ENCODE results near the gene AMBP. TPM values are rescaled to one million over a fixed set of nuclear protein-coding genes. Genes with fewer than 3 reads are reported as not detected.

AMBP gene
- polyA plus RNA-seq, 3 donors, result 1.4 to 2.4 (median 1.7) TPM

DNA sequence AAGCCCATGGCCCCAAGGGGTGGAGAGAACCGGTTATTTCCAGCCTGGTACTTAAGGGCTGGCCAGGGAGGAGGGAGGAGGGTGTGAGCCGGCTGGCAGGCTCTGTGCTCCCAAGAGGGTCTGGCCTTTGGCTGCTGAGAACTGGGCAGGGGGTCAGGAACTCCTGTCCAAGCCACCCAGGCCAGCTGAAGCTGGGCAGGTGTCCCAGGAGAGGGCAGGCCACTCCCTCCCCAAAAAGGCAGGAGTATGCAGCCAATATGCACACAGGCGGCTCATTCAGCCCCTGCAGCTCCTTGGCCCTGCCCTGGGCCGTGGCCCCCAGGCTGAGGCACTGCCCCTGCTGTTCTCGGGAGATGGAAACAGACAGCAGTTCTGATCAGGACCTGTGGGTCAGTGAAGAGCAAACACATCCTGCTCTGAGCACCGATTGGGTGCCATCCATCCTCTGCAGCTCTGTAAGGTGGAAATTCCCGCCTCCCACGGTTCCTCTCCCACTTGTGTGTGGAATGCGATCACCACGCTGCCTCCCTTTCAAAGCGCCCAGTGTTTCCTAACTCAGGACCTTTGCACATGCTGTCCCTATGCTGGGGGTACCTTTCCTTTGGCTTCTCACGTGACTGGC is 38.1 kb upstream of the AMBP start:
- no peak for DNase-seq (ENCODE audit: extremely low read depth in 1 of 11, low read depth in 9 of 11, low spot score in 4 of 11)

DNA sequence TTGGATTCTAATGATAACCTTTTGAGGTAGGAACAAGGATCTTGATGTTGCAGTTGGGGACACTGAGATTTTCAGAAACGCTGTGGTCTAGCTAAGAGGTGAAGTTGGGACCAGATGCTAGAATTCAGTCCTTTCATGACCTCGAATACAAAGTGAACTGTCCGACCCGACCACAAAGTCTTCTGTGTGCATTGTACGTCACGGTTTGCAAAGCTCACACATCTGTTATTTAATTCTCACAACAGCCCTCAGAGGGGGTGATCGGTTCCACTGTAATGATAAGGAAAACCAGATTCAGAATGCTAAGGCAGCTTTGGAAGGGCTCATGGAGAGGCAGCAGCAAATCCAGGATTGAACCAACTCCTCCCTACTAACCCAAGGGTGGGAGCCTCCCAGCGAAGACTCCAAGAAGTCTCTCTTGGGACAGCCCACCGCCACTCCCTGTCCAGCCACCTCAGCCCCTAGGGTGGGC is 37.6 kb upstream of the AMBP start:
- no peak for DNase-seq (ENCODE audit: extremely low read depth in 1 of 11, low read depth in 9 of 11, low spot score in 4 of 11)

DNA sequence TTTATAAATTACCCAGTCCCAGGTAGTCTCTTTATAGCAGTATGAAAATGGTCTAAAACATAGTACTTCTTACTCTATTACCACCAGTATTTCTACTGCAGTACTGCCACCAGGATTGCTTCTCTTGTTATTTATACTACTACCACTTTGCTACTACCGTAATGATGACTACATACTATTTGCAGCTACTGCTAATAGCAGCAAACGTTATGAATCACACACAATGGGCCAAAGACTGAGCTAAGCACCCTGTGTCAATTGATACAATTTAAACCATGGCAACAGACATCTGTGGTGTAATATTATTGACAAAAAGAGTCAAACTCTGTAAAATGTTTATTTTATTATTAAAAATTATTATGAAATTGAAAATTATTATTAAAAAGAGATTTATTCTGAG is 36.3 kb upstream of the AMBP start:
- no peak for DNase-seq (ENCODE audit: extremely low read depth in 1 of 11, low read depth in 9 of 11, low spot score in 4 of 11)

- DNase-seq (ENCODE audit: extremely low read depth in 1 of 11, low read depth in 9 of 11, low spot score in 4 of 11), result no peak
These were observed 34.9 kb upstream of the AMBP start for GRCh38 chr9:114112778-114113584.

- no peak for DNase-seq (ENCODE audit: extremely low read depth in 1 of 11, low read depth in 9 of 11, low spot score in 4 of 11)
These were observed 34.2 kb upstream of the AMBP start for GRCh38 chr9:114112325-114112724.

GRCh38 chr9:114110180-114110579 is 32.1 kb upstream of the AMBP start:
- no peak for DNase-seq (ENCODE audit: extremely low read depth in 1 of 11, low read depth in 9 of 11, low spot score in 4 of 11)

- no peak for DNase-seq (ENCODE audit: extremely low read depth in 1 of 11, low read depth in 9 of 11, low spot score in 4 of 11)
These were observed 31.0 kb upstream of the AMBP start for GRCh38 chr9:114109124-114109523.

GRCh38 chr9:114108016-114108833 is 30.1 kb upstream of the AMBP start:
- DNase-seq (ENCODE audit: extremely low read depth in 1 of 11, low read depth in 9 of 11, low spot score in 4 of 11), result peak in 9 of 11 donors; percentile 51 to 77 (median 70)

GRCh38 chr9:114107286-114108001 is 29.3 kb upstream of the AMBP start:
- no peak for DNase-seq (ENCODE audit: extremely low read depth in 1 of 11, low read depth in 9 of 11, low spot score in 4 of 11)

DNA sequence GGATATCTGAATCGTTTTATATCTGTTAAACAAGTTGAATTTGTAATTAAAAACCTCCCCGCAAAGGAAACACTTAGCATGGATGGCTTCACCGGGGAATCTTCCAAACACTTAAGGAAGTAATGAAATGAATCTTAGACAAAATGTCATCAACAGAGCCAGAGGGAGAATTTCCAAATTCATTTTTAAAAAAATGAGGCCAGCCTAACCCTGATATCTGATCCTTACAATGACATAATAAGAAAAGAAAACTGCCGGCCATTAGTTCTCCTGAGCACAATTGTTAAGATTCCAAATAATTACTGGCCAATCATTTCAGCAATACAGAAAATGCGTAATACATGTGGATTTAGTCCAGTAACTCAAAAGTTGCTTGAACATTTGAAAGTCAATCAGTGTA is 27.1 kb upstream of the AMBP start:
- DNase-seq (ENCODE audit: extremely low read depth in 1 of 11, low read depth in 9 of 11, low spot score in 4 of 11), result no peak

GRCh38 chr9:114102484-114102883 is 24.4 kb upstream of the AMBP start:
- no peak for DNase-seq (ENCODE audit: extremely low read depth in 1 of 11, low read depth in 9 of 11, low spot score in 4 of 11)

DNA sequence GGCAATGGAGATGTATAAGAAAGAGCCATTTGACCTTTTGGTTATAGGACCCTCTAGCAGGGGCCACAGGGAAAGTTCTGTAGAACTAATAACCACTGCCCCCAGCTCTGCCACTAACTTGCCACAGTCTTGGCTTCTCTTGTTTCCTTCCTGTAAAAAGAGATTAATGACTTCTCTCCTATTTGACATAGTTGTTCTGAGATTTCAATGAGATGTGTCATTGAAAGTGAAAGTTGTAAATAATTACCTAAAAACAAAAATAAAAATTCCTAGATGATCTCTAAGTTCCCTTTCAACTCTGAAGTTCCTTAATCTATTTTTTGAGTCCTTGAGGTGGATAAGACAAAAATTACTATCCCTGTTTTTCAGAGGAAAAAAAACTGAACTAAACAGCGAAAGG is 22.4 kb upstream of the AMBP start:
- DNase-seq (ENCODE audit: extremely low read depth in 1 of 11, low read depth in 9 of 11, low spot score in 4 of 11), result no peak

- no peak for DNase-seq (ENCODE audit: extremely low read depth in 1 of 11, low read depth in 9 of 11, low spot score in 4 of 11)
These were observed 21.7 kb upstream of the AMBP start for GRCh38 chr9:114099669-114100270.

- DNase-seq (ENCODE audit: extremely low read depth in 1 of 11, low read depth in 9 of 11, low spot score in 4 of 11), result peak in 10 of 11 donors; percentile 79 to 94 (median 86)
These were observed 21.0 kb upstream of the AMBP start, which contains the start of gene KIF12 for GRCh38 chr9:114098936-114099668. TSS of gene KIF12 (minus strand) at chr9:114099292. CDS start at chr9:114099276, 16 bp downstream.

- DNase-seq (ENCODE audit: extremely low read depth in 1 of 11, low read depth in 9 of 11, low spot score in 4 of 11), result peak in 3 of 11 donors; percentile 62 to 76 (median 75)
These were observed 20.2 kb upstream of the AMBP start for GRCh38 chr9:114098021-114098935.

DNA sequence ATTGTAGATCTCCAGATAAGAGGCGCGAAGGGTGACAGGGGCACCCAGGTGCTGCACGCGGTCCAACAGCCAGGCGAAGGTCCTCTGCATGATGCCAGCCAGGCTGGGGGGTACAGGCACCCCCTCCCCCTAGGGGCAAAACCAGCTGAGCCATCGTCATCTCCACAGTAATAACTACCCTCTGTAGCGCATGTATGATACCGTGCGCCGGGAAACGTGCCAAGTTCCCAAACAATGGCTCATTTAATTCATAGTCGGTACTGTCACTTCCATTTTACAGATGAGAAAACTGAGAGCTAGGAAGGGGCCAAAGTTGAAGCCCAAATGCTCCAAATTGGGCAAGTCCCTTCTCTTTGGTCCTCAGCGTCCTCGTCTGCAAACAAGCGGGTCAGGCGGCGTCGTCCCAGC is 19.5 kb upstream of the AMBP start:
- DNase-seq (ENCODE audit: extremely low read depth in 1 of 11, low read depth in 9 of 11, low spot score in 4 of 11), result no peak

All from renal cortex interstitium (tissue), 11 donors.